Activated effector memory CD4-positive, alpha-beta T cell treated with Interleukin-2 at 50 U/mL for 16 hours (primary cell): ENCODE data around the gene MYT1.
"Not testable (repeated sequence)": the region's sequence is repeated elsewhere in the genome, so short reads cannot be mapped to it uniquely, and the experiment has no call there.

ENCODE experiments used
- DNase-seq: peaks from one replicate; pipeline ENCODE4 v3.0.0-alpha.2; 2020

Gene MYT1

GRCh38 chr20:64164123-64164836 is at the start of gene MYT1:
Gene MYT1, plus strand, starts transcription at chr20:64164452. Its CDS starts 34,410 bp downstream, at chr20:64198862.
- no peak for DNase-seq

- no peak for DNase-seq
These were observed 48.9 kb upstream of the MYT1 start for GRCh38 chr20:64115171-64115911.

DNA sequence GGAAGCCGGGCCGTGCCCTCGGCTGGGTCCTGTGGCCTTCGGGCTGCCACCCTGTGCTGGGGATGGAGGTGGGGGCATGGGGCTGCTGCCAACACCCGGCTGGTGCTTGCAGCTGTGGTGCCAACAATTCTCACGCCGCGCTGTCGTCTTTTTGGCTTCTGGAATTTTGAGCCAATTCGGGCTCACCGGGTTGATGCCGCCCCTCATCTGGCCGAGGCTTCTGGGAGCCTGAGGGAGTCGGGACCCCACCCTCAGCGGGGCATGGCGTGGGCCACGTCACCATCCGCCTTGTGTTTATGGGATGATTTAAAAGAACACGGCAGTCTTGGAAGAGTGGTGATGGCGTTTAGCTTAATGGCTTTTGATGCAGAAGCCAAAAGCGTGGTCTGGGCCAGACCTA is 48.2 kb upstream of the MYT1 start:
- no peak for DNase-seq

- DNase-seq: no peak
These were observed 47.5 kb upstream of the MYT1 start for GRCh38 chr20:64116541-64117431.

GRCh38 chr20:64117432-64117777 is 46.8 kb upstream of the MYT1 start:
- not testable (repeated sequence) for DNase-seq

- DNase-seq: no peak
These were observed 45.0 kb upstream of the MYT1 start for GRCh38 chr20:64119301-64119680.

DNA sequence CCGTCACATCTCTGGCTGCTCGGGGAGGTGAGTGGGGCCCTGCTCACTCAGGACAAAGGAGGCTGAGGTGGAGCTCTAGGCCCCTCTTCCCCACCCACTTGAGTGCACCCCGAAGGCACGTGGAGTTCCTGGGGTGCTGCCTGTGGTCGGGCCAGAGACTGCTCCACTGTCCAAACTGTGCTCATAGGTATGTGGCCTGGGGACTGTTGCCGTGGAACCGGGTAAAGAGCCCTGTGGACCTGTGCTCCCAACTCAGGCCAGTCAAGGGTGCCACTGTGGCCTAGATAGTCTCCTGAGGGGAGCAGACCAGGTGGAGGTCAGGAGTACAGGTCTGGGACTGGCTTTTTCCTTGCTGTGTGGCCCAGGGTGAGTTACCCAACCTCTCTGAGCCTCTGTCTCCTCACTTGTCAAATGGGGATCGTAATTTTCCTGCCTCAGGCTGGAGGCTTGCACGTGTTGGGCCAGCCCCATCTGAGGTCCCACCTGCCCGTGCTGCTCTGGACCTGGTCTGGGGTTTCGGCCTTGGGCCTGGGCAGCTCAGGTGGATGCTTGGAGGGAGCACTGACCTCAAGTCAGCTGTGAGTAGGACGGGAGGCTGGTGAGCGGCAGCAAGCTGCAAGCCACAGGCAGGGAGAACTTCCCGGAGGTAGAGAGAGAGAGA is 44.4 kb upstream of the MYT1 start:
- no peak for DNase-seq

DNA sequence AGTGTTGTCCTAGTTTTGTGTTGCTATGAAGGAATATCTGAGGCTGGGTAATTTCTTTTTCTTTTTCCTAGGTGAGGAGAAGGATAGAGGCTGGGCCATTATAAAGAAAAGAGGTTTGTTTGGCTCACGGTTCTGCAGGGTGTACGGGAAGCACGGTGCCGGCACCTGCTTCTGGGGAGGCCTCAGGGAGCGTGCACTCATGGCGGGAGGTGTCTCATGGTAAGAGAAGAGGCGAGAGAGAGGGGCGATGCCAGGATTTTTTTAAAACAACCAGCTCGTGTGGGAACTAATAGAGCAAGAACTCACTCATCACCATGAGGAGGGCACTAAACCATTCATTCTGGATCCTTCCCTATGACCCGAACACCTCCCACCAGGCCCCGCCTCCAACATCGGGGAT is 42.7 kb upstream of the MYT1 start:
- no peak for DNase-seq

GRCh38 chr20:64122927-64123326 is 41.3 kb upstream of the MYT1 start:
- DNase-seq: not testable (repeated sequence)

GRCh38 chr20:64123517-64123916 is 40.7 kb upstream of the MYT1 start:
- DNase-seq: not testable (repeated sequence)

DNA sequence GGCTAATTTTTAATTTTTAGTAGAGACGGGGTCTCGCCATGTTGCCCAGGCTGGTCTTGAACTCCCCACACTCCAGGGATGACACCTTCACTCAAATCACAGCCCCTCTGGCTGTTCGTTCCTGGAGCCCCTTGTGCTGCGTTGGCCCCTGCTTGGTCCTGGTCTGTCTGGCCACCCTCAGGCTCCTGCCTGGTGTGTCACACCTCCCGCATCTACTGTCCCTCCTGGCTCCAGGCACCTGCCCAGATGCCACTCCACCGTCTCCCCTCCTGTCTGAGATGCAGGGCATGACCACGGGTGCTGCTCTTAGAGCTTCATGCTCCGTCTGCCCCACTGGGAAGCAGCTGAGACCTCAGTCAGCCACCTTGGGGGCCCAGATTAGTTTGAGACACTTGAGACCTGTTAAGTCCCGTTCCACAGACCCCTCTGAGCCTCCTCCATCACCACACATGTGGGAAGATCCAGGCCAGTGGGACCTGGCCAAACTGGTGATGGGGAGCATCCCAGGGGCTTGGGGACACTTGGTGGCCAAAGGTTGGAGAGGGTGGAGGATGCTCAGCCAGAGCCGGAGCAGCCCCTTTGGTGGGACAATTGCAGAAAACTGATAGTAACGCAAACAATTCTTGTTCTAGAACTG is 35.0 kb upstream of the MYT1 start:
- DNase-seq: no peak

GRCh38 chr20:64130271-64130670 is 34.0 kb upstream of the MYT1 start:
- DNase-seq: no peak

DNA sequence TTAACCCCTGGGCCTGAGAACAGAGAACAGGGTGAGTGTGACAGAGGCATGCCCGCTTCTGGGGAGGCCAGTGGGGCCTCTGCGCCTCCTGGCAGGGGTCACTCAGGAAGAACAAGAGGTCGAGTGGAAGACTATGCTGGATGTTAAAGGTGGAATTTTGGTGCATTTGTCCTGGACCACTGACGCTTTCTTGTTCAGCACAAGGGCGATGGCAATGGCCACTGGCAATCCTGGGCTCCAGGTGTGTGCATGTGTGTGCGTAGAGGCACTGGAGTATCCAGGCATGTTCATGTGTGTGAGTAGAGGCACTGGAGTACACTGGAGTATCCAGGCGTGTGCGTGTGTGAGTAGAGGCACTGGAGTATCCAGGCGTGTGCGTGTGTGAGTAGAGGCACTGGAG is 33.4 kb upstream of the MYT1 start:
- DNase-seq: no peak

DNA sequence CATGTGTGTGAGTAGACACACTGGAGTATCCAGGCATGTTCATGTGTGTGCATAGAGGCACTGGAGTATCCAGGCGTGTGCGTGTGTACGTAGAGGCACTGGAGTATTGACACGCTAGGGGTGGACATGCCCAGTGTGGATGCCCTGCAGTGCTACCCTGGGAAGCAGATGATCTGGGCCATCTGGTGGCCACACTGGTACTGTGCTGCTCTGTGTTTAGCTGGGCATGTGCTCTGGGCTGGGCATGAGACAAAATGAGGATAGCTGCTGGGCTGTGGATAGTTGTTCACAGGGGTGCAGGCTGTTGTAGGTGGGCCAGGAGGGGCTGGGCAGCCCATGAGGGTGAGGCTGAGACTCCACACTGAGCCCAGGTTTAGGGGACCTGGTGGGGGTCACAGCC is 32.8 kb upstream of the MYT1 start:
- DNase-seq: no peak

DNA sequence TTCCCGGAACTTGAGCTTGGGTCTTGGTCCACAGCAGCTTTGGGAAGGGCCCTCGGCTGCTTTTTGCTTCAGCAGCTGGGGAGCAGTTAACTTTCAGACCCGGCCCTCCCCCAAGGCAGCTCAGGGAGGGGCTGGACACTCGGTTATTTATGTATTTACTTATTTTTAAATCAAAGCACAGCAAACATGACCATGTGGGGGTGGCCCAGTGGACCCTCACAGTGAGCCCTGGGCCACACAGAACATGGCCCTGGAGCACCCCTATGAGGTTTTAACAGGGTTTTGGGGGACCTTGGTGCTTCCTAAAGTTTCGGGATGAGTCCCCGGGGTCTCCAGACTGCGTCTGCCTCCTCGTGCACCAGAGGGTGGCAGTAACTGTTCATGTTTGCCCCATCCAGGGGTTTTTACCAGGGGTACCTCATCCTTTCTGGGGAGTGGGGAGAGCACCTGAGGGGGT is 30.3 kb upstream of the MYT1 start:
- DNase-seq: no peak

GRCh38 chr20:64134744-64135143 is 29.5 kb upstream of the MYT1 start:
- DNase-seq: not testable (repeated sequence)

- no peak for DNase-seq
These were observed 28.1 kb upstream of the MYT1 start for GRCh38 chr20:64136004-64136710.

DNA sequence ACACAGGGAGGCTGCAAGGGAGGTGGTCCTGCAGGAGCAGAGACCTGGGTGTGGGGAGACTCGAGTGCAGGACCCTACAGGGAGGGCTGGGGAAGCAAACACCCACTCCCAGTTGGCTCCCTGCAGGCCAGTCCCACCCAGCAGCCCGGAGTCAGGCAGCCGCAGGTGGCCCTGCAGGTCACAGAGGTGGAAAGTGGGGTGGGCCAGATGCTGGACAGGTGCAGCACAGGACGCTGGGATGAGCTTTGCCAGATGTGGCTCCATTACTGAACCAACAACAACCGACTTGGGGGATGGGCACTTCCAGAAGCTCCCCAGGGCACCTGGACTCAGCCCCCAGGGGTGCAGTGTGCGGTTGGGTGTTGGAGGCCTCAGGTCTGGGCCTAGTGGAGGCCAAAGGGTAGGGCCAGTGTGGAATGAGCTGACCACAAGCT is 26.6 kb upstream of the MYT1 start:
- DNase-seq: no peak

DNA sequence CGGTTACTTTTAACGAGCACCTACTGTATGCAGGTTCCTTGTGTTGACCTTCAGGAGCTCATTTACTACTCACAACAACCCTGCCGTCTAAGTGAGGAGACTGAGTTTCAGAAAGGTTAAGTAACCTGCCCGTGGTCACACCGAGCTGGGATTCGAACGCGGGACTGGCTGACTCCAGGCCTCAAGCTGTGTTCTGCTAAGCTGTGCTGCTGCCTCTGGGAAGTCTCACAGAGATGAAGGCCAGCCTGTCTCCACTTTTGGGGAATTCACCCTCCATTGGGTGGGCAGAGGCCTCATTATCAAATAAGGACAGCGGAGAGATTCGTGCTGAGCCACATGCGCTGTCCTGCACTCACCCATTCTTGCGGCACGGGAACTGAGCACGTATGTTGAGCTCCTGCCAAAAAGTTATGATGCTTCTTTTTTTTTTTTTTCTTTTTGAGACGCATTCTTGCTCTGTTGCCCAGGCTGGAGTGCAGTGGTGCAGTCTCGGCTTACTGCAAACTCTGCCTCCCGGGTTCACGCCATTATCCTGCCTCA is 25.9 kb upstream of the MYT1 start:
- no peak for DNase-seq

- DNase-seq: no peak
These were observed 24.8 kb upstream of the MYT1 start for GRCh38 chr20:64139199-64140060.
